ENCODE results near the gene PECR. TPM values are rescaled to one million over a fixed set of nuclear protein-coding genes. Genes with fewer than 3 reads are reported as not detected.
A peak's percentile ranks its signal among the peaks of the same experiment; 100 is the strongest.

PECR gene
- total RNA-seq, 1 donor: 10.1 TPM

- Histone ChIP-seq H4K20me1 (ENCODE audit: insufficient read depth, low read length) (no peaks in the 10 kb centered on the region), H2AFZ (ENCODE audit: low read length) (no peak overlapping the region), H3K27me3 (ENCODE audit: insufficient read depth, low read length) (no peaks in the 10 kb centered on the region), H3K27ac (ENCODE audit: low read depth, low read length) (no peak overlapping the region), H3K4me1 (ENCODE audit: insufficient read depth, low read length) (peaks cover 5% of the 10 kb centered on the region), H3K79me2 (ENCODE audit: insufficient read depth, low read length) (no peaks in the 10 kb centered on the region), H3K9me3 (ENCODE audit: low read depth, low read length) (no peaks in the 10 kb centered on the region), H3K4me3 (ENCODE audit: insufficient read depth, low read length) (no peak overlapping the region), H3K4me2 (ENCODE audit: insufficient read depth, low read length) (no peak overlapping the region), H3K36me3 (ENCODE audit: insufficient read depth, low read length) (no peaks in the 10 kb centered on the region)
- TF ChIP-seq CTCF (IDR thresholded peaks at IDR 0.05; ENCODE audit: extremely low read depth, low read depth, low read length): no peak
- no peak for DNase-seq (ENCODE audit: insufficient read length, low spot score, missing footprints)
Measured at GRCh38 chr2:216071111-216071851, 10.3 kb downstream of the PECR start.

- H3K4me3 ChIP-seq (ENCODE audit: insufficient read depth, low read length): no peak overlapping the region
- no peaks in the 10 kb centered on the region for H4K20me1 ChIP-seq (ENCODE audit: insufficient read depth, low read length)
- no peak overlapping the region for H2AFZ ChIP-seq (ENCODE audit: low read length)
- H3K27me3 ChIP-seq (ENCODE audit: insufficient read depth, low read length): no peaks in the 10 kb centered on the region
- no peak for DNase-seq (ENCODE audit: insufficient read length, low spot score, missing footprints)
- H3K9me3 ChIP-seq (ENCODE audit: low read depth, low read length): no peaks in the 10 kb centered on the region
- peaks cover 9% of the 10 kb centered on the region for H3K4me1 ChIP-seq (ENCODE audit: insufficient read depth, low read length)
- H3K79me2 ChIP-seq (ENCODE audit: insufficient read depth, low read length): no peaks in the 10 kb centered on the region
- H3K27ac ChIP-seq (ENCODE audit: low read depth, low read length): no peak overlapping the region
- H3K4me2 ChIP-seq (ENCODE audit: insufficient read depth, low read length): no peak overlapping the region
- no peaks in the 10 kb centered on the region for H3K36me3 ChIP-seq (ENCODE audit: insufficient read depth, low read length)
- no peak for TF ChIP-seq CTCF (IDR thresholded peaks at IDR 0.05; ENCODE audit: extremely low read depth, low read depth, low read length)
Measured at GRCh38 chr2:216070195-216070594, 11.4 kb downstream of the PECR start.

- H3K27me3 ChIP-seq (ENCODE audit: insufficient read depth, low read length): no peaks in the 10 kb centered on the region
- no peak overlapping the region for H3K4me3 ChIP-seq (ENCODE audit: insufficient read depth, low read length)
- no peaks in the 10 kb centered on the region for H3K79me2 ChIP-seq (ENCODE audit: insufficient read depth, low read length)
- no peak for TF ChIP-seq CTCF (IDR thresholded peaks at IDR 0.05; ENCODE audit: extremely low read depth, low read depth, low read length)
- DNase-seq (ENCODE audit: insufficient read length, low spot score, missing footprints): no peak
- no peak overlapping the region for H3K4me2 ChIP-seq (ENCODE audit: insufficient read depth, low read length)
- H3K4me1 ChIP-seq (ENCODE audit: insufficient read depth, low read length): peaks cover 9% of the 10 kb centered on the region
- no peak overlapping the region for H3K27ac ChIP-seq (ENCODE audit: low read depth, low read length)
- no peaks in the 10 kb centered on the region for H4K20me1 ChIP-seq (ENCODE audit: insufficient read depth, low read length)
- H3K36me3 ChIP-seq (ENCODE audit: insufficient read depth, low read length): no peaks in the 10 kb centered on the region
- H3K9me3 ChIP-seq (ENCODE audit: low read depth, low read length): no peaks in the 10 kb centered on the region
- no peak overlapping the region for H2AFZ ChIP-seq (ENCODE audit: low read length)
Measured at GRCh38 chr2:216069028-216069427, 12.6 kb downstream of the PECR start.

GRCh38 chr2:216066230-216066629, 15.4 kb downstream of the PECR start:
- Histone ChIP-seq H3K4me3 (ENCODE audit: insufficient read depth, low read length) (no peak overlapping the region), H3K36me3 (ENCODE audit: insufficient read depth, low read length) (no peaks in the 10 kb centered on the region), H3K27me3 (ENCODE audit: insufficient read depth, low read length) (no peaks in the 10 kb centered on the region), H3K4me2 (ENCODE audit: insufficient read depth, low read length) (no peak overlapping the region), H3K4me1 (ENCODE audit: insufficient read depth, low read length) (peaks cover 9% of the 10 kb centered on the region), H3K79me2 (ENCODE audit: insufficient read depth, low read length) (no peaks in the 10 kb centered on the region), H3K27ac (ENCODE audit: low read depth, low read length) (no peak overlapping the region), H2AFZ (ENCODE audit: low read length) (no peak overlapping the region), H4K20me1 (ENCODE audit: insufficient read depth, low read length) (no peaks in the 10 kb centered on the region), H3K9me3 (ENCODE audit: low read depth, low read length) (no peaks in the 10 kb centered on the region)
- no peak for TF ChIP-seq CTCF (IDR thresholded peaks at IDR 0.05; ENCODE audit: extremely low read depth, low read depth, low read length)
- peak; percentile 71 for DNase-seq (ENCODE audit: insufficient read length, low spot score, missing footprints)
